HG03439 (cell line): ENCODE data around the gene ARTN.

Source experiments
- ATAC-seq: cut with Tn5 transposase; IDR thresholded peaks from one replicate; pipeline ENCODE4 v1.9.1; 2021; ENCODE audit warnings: mild to moderate bottlenecking, moderate library complexity; ENCODE audit not compliant: unreplicated experiment

The ARTN gene

DNA sequence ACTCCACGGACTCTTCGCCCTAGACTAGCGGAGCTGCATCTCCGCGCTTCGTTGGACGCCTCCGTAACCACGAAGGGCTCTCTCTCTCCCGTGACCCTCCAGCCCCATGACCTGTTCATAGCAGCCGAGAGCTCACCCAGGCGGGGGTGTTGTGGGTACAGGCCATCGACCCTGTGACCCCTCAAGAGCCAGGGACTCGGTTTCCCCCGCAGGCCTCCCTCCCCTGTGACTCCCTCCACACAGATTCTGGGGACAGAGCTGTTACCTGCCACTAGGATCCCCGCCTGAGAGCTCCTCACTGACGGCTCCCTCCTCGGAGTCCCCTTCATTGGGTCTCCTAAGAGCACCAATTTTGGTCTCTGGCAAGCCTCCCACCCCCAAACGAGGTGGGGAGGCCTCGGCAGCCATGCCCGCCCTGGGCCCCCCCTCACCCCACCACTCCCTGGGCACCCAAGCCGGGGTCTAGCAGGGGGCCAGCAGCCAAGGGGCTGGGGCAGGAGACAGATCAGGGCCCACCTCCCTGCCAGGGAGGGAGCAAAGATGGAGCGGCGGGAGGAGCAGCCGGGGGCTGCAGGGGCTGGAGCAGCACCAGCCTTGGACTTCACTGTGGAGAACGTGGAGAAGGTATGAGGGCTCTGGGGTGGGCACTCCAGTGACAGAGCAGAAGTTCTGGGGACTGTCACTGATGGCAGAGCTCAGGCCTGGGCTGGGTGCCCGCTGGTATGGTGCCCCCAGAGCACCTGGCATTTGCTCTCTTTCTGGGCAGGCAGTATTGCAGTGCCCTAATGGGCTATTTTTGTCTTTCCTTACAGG is 13.7 kb downstream of the ARTN start:
- no peak for ATAC-seq

DNA sequence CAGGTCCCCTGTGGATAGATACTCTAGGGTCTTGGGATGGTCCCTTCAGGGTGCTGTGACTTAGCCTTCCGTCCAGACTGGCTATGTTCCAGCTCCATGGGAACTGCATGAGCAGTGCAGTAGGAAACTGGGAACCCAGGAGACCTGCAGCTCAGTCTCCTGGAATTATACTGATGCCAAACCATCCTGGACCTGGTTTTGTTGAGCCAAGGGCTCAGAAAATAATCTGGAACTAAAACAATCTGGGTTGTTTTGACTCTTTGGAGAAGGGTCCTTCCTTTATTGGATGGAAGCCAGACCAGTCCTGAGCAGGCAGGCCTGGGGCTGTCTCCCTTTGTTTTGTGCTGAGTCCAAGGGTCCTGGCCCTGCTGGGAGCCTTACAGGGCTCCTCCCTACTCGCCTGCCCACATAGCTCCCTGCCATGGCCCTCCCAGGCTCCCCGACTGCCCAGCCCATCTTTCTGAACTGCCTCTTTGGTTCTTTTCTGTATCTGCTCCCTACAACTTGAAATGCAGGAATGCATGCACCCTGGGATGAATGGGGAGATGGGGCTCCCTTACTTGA is 14.4 kb downstream of the ARTN start:
- ATAC-seq = no peak

DNA sequence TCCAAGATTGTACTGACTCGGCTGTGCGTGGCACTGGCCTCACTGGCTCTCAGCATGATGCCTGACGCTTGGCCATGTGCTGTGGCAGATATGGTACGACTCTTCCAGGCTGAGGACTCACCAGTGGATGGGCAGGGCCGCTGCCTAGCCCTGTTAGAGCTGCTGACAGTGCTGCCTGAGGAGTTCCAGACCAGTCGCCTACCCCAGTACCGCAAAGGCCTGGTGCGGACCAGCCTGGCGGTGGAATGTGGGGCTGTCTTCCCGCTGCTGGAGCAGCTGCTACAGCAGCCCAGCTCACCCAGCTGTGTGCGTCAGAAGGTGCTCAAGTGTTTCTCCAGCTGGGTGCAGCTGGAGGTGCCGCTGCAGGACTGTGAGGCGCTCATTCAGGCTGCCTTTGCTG is 16.1 kb downstream of the ARTN start:
- ATAC-seq = no peak

DNA sequence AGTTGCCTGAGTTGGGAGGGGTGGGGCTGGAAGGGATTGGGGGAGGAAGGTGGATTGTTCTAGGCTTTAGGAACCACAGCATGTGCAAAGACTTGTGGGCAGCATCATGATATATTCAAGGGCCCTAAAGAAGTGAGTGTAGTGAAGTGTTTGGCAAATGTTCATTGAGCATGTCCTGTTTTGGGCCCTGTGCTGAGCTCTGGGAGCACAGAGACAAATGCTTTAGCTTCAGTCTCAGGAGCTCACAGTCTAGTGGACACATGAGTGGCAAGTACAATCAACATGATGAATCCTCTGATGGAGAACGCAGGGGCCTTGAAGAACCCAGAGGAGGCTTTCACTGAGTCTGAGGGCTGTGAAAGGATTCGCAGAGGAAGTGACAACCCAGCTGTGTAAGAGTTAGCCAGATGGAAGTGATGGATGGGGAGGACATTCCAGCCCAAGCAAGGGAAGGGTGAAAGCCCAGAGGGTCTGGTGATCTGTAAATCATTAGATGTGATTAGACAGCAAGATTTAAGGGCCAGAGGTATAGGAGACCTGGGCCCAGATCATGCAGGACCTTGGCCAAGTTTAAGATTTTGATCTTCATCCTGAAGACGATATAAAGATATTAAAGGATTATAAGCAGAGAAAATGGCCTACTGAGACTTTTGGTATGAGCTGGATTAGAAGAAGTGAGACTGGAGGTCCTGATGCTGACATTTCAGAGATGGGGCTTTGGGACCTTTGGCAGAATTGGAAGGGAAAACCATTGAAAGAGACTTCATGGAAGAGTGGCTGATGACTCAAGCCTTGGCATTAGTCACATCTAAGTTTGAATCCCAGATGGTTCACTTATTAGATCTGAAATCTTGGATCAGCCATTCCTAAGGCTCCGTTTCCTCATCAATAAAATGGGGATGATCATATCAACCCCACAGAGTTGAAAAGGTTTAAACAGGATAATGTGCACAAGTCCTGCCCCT is 17.7 kb downstream of the ARTN start:
- no peak for ATAC-seq

DNA sequence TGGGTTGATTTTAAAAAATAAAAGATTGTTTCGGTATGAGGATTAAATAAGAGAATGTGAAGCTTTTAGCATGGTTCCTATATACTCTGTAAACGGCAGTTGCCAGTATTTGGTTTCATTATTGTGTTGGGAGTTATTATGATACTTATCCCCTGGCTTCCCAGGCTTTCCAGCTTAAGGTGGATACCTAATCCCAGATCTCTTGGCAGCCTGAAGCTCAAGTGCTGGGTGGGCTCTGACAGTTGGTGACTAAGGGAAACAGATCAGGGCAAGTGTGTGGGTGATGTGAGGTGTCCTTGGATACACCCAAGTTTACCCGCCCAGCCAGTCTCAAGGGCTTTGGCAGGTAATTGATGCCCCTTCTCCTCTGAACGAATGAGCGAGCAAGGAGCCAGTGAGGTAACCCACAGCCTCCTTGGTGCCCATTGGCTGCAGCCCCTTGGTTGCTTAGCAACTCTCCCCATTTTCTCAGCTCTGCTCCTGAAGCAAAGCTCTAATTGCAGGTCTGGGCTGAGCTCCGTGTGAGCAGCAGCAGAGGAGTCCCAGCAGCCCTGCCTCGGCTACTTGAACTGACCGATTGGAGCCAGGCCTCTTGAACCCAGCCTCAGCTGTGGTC is 19.2 kb downstream of the ARTN start:
- ATAC-seq = no peak

DNA sequence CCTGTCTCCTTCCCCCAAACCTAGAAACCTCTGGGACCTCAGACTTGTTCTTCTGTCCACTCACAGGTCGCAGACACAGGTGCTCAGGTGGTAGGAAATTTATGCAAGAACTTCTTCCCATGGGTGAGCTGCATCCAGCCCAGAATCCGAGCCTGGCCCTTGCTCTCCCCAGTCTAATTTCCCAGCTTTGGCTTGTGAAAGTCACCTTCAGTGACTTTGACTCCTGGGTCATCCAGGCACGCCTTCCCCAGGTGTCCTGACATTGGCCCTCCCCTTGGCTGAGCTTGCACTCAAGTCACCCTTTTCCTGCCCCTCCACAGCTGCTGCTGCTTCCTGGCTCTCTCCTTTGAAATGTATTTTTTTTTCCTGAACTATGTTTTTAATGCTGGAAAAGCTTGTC is 19.8 kb downstream of the ARTN start:
- ATAC-seq = no peak

DNA sequence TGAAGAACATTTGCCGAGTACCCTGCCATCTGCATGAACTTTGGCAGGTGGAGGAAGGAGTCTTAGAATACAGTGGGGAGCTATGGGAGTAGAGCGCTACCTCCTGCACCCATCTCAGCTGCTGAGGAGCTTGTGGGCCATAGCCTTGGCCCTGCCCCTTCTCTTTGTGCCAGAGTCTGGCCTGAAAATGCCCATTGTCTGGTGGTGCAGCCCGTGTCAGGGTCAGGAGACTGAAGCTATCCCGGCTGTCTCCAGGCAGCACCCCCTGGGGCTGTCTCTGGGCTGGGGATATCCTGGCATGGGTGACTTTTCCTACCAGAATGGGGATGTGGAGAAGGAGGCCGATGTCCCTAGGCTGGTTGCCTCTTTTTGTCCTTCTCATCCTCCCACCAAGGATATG is 20.4 kb downstream of the ARTN start:
- ATAC-seq = no peak

DNA sequence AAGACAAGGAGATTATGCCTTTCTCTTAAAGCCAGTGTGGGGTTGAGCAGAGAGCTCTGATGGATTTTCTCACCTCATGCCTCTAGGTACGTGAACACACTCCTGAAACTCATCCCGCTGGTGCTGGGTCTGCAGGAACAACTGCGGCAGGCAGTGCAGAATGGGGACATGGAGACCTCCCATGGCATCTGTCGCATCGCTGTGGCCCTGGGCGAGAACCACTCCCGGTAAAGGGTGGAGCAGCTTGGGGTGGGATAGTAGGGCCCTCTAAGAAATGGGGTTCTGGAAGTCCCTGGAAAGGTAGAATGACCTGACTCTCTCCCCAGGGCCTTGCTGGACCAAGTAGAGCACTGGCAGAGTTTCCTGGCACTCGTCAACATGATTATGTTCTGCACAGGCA is 22.6 kb downstream of the ARTN start:
- ATAC-seq = no peak

DNA sequence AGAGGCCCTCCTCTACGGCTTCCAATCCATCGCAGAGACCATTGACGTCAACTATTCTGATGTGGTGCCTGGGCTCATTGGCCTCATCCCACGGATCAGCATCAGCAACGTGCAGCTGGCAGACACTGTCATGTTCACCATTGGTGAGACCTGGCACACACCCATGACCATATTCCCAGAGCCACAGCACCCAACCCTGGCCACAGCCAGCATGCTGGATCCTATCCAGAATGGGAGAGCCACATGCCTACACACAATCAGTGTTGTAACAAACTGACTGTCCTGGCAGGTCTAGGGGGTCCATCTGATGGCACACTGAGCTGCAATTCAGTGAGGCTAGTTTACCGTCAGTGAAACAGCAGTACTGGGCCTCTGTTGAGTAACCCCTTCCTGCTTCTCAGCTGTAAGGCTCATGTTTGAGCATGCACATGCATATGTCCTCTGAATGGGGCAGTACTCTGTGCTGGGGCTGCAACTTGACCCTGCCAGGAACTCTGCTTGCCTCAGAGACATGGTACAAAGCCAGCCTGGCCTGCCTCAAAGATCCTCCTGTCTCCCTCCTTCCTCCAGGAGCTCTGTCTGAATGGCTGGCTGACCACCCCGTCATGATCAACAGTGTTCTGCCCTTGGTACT is 23.9 kb downstream of the ARTN start:
- no peak for ATAC-seq

DNA sequence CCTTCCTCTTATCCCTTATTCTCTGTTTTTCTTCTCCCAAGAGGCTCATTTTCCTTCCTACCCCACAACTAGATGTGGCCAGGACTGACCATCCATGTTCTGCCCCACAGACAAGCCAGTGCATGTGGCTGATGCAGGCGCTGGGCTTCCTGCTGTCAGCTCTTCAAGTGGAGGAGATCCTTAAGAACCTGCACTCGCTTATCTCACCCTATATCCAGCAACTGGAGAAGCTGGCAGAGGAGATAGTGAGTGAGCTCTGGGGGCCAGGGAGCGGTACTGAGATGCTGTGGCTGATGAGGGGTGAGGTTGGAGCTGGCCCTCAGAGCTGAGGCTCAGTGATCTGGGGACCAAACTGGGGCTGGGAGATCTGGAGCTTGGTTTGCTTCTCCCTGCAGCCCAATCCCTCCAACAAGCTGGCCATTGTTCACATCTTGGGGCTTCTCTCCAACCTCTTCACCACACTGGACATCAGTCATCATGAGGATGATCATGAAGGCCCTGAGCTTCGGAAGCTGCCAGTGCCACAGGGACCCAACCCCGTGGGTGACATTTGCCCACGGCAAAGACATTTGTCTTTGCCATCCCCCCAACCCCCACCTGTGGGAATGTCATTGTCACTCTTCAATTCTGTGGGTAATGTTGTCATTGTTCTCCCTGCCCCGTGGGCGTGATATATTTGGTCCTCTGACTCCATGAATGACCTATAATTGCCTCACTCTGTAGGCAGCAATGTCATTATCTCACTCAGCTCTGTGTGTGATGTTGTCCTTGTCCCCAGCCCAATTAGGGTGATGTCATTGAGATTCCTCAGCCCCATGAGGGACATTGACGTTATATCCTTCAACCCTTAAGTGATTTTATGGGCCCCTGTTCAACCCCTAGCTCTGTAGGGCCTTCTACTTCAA is 25.0 kb downstream of the ARTN start:
- ATAC-seq = no peak

DNA sequence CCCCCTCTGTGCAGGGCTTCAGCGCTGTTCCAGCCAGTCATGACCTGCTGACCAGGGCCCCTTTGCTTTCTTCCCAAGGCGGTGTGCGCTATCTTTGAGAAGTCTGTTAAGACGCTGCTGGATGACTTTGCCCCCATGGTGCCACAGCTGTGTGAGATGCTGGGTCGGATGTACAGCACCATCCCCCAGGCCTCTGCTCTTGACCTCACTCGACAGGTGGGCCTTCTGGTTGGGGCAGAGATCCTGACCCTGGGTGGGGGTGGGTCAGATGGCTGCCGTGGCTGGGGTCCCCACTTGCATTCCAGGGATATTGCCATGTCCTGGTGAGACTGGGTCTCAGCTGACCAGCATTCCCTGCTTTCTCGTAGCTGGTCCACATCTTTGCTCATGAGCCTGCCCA is 27.2 kb downstream of the ARTN start:
- ATAC-seq = no peak

DNA sequence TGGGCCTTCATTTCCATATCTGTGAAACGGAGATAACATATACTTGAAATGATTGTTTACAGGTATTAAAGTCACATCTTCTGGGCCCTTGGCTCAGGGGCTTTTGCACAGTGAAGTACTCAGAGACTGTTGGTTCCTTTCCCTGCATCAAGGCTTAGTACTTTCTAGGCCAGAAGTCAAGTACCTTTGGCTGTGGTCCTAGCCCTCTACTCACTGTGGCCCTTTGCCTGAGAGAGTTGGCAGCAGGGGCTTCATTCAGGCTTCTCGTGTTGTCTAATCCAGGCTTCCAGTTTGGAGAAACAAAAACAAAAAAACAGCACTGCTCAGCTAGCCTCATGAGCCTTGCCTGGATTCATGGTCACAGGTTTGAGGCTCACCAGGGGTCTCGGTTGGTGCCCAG is 28.1 kb downstream of the ARTN start:
- no peak for ATAC-seq

DNA sequence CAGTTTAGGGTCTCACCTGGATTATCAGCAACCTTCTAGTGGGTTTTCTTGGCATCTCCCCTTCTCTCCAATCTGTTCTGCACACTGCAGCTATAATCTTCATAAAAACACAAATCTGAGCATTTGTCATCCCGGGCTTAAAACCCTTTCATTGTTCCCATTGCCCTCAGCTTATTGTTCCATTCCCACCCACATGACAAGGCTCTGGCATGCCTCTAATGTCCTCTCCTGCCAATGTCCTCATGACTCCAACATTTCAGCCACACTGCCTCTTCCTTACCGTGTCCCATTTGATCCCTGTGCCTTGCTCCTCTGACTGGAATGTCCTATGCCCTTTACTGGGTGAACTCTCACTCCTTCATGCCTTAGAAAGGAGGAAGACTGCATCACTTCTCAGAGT is 28.7 kb downstream of the ARTN start:
- no peak for ATAC-seq

DNA sequence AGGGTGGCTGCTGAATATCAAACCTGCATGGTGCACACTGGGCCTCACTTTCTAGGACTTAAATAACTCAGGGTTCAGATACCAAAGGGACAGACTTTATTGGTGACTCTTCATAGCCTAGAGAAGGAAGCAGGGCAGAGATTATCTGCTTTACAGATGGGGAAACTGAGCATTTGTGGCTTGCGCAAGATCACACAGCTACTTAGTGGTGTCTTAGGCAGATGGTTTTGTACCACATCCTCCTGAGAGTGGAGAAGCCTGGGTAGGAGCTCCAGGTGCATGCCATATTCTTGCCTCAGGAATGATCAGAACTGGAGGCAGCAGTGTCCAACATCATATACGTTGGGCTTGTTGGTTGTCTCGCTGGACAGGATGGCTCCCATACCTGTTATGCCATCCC is 29.4 kb downstream of the ARTN start:
- no peak for ATAC-seq

DNA sequence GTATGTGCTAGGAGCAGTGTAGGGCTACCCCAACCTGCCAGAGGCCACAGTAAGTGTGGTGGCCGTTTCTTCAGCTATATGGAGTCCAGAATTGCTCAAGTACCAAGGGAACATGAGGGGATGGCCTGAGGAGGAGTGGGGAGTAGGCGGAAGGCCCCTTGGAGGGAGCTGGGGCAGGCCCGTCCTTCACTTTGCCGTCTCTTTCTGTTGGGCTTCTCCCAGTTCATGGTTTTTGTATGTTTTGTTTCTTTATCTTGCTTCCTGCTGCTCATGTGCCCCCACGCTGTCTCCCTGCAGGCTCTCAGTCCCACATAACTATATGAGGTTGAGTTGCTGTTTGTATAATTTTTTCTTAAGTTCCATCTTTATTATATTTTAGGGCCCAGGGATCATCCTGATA is 30.3 kb downstream of the ARTN start:
- ATAC-seq = no peak

DNA sequence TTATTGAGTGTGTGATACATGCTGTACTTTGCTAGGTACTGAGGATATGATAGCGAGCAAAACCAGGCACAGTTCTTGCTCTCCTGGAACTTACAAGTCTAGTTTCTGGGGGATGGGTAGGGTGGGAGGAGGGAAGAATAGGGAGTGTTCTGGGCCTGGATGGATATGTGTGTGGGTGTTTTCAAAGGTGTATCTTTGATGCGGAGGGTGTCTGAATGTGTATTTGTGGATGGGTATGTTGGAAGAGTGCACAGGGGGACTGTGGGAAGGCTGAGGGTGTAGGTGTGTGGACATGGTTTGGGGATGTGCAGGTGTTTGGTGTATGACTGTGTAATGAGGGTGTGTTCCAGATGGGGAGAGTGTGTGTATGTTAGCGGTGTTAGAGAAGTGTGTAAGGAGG is 31.7 kb downstream of the ARTN start:
- no peak for ATAC-seq

DNA sequence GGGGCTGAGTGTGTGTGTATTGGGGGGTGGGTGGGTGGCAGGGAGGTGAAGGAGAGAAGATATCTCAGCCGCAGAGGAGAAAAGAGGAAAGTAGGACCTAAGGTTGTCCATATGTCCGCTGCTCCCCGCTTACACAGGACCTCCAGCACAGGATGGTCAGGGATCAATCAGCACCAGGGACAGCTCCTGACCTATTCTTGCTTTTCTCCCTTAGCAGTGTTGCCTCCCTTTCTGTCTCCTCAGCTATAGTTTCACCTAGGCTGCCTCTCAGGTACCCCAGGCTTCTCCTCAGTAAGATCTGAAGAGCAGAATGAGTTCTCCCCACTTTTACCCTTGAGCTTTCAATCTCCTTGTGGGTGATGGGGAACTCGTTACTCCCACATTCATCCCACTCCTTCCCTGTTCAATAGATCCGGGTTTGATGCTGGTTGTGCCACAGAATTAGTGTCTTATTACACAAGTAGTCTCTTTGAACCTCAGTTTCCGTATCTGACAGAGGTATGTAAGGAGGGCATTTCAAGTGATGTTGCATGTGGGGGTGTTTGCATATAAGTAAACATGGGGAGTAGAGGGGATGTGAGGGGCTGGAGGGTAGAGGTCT is 34.8 kb downstream of the ARTN start:
- no peak for ATAC-seq

DNA sequence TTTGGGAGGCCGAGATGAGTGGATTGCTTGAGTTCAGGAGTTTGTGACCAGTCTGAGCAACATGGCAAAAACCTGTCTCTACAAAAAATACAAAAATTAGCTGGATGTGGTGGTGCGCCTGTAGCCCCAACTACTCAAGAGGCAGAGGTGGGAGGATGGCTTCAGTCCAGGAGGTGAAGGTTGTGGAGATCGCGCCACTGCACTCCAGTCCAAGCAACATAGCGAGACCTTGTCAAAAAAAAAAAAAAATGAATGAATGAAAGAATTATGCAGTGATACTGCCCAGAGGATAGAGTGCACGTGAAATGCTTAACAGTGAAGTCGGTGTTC is 35.8 kb downstream of the ARTN start:
- no peak for ATAC-seq

DNA sequence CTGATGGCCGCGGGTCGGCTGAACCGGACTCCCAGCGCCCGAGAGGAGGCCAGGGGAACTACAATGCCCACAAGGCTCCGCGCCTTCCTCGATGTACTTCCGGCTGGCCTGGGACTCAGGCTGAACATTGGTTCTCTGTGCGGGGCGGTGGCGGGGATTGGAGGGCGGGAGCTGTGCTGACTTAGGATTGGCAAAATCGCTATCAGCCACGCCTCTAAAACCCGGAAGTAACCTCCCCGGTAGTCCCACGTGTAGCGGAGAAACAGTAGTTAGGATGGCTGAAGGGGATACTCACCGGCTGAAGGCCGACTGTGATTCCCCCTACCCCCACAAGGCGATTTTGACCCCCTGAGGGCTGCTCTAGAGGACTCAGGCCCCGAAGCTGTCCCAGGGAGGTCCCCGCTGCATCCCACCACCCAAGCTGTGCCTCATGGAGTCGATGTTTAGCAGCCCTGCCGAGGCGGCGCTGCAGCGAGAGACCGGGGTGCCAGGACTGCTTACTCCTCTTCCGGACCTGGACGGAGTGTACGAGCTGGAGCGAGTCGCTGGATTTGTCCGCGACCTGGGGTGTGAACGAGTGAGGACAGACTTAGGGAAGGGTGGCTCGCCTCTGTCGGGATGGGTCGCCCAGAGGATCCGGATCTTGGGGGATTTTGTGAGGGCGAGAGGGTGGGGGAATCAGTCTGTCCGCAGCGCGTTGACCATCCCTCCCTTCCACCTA is 36.3 kb downstream of the ARTN start, which contains the start of gene DPH2:
TSS of gene DPH2 (plus strand) at position 265 of the 721 bp plus-strand sequence. CDS start at position 431, 166 bp downstream.
- ATAC-seq = peak; percentile 66
